Cardiac fibroblast (primary cell): ENCODE data around the gene PIGU.
"Not testable (repeated sequence)": the region's sequence is repeated elsewhere in the genome, so short reads cannot be mapped to it uniquely, and the experiment has no call there.

Experiments
- DNase-seq, 2 donors: peaks; one replicate each; pipeline versions ENCODE4 v3.0.0 to v3.0.0-alpha.2; 2010; ENCODE audit warnings: low read depth in 2 of 2
- H3K4me3 ChIP-seq, 2 donors: replicated peaks in 1 of 2; 1 replicate in 1 of 2; 2 replicates in 1 of 2; pipeline ENCODE4 v1.5.1; 2011; ENCODE audit warnings: low read depth in 2 of 2, low read length in 2 of 2, mild to moderate bottlenecking in 2 of 2, moderate library complexity in 1 of 2
- TF ChIP-seq, protein P1 (sequence below): IDR thresholded peaks from one replicate; pipeline ENCODE4 v1.5.1; 2011; ENCODE audit warnings: low read depth, mild to moderate bottlenecking, low read length, inconsistent platforms

PIGU gene

DNA sequence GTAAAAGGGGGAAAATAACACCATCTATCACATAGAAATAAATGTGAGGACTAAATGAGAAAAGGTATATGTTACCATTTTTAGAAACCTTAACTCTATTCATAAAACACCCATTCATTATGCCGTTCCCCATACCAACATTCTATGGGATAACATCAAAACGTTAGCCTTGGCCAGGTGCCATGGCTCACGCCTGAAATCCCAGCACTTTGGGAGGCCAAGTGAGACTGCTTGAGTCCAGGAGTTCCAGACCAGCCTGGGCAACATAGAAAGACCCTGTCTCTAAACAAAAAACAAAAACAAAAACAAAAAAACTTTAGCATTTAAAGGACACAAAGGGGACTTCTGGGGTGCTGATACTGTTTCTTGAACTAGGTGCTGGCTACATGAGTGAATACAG is 1.3 kb downstream of the PIGU start:
- DNase-seq, result no peak
- TF ChIP-seq, protein P1, sequence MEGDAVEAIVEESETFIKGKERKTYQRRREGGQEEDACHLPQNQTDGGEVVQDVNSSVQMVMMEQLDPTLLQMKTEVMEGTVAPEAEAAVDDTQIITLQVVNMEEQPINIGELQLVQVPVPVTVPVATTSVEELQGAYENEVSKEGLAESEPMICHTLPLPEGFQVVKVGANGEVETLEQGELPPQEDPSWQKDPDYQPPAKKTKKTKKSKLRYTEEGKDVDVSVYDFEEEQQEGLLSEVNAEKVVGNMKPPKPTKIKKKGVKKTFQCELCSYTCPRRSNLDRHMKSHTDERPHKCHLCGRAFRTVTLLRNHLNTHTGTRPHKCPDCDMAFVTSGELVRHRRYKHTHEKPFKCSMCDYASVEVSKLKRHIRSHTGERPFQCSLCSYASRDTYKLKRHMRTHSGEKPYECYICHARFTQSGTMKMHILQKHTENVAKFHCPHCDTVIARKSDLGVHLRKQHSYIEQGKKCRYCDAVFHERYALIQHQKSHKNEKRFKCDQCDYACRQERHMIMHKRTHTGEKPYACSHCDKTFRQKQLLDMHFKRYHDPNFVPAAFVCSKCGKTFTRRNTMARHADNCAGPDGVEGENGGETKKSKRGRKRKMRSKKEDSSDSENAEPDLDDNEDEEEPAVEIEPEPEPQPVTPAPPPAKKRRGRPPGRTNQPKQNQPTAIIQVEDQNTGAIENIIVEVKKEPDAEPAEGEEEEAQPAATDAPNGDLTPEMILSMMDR, result no peak
- no peak overlapping the region for H3K4me3 ChIP-seq

DNA sequence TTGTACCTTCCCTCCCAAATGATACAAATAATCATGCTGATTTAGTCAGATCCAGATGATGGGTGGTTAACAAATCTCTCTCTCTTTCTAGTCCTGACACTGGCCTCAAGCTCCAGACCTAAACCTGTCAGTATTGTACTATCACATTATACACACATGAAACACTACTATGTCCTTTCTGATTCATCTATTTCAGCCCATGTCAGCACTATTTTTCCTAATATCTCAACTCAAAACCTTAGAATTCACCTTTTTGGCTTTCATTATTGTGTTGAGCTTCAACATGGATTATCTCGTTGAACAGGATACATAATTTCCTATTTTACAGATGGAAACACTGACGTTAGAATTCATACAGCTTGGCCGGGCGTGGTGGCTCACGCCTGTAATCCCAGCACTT is 3.5 kb downstream of the PIGU start:
- no peak overlapping the region for H3K4me3 ChIP-seq
- TF ChIP-seq, protein P1, result no peak
- no peak for DNase-seq

DNA sequence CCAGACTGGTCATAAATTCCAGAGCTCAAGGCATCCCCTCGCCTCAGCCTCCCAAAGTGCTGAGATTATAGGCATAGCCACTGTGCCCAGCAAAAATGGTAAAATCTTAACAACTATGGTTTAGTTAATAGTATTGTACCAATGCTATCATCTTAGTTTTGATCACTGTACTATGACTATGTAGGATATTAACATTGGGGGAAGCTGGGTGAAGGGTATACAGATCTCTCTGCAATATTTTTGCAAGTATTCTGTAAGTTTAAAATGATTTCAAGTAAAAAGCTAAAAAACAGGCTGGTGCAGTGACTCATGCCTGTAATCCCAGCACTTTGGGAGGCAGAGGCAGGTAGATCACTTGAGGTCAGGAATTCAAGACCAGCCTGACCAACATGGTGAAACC is 7.8 kb downstream of the PIGU start:
- DNase-seq, result no peak
- TF ChIP-seq, protein P1, result no peak
- no peak overlapping the region for H3K4me3 ChIP-seq

DNA sequence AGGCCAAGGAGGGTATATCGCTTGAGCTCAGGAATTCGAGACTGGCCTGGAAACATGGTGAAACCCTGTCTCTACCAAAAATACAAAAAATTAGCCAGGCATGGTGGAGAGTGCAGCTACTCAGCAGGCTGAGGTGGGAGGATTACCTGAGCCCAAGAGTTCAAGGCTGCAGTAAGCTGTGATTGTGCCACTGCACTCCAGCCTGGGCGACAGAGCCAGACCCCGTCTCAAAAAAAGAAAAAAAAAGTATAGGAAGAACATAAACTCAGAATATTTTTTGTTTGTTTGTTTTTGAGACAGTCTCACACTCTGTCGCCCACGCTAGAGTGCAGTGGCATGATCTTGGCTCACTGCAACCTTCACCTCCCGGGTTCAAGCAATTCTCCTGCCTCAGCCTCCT is 12.1 kb downstream of the PIGU start:
- H3K4me3 ChIP-seq, DNase-seq: not testable (repeated sequence)

DNA sequence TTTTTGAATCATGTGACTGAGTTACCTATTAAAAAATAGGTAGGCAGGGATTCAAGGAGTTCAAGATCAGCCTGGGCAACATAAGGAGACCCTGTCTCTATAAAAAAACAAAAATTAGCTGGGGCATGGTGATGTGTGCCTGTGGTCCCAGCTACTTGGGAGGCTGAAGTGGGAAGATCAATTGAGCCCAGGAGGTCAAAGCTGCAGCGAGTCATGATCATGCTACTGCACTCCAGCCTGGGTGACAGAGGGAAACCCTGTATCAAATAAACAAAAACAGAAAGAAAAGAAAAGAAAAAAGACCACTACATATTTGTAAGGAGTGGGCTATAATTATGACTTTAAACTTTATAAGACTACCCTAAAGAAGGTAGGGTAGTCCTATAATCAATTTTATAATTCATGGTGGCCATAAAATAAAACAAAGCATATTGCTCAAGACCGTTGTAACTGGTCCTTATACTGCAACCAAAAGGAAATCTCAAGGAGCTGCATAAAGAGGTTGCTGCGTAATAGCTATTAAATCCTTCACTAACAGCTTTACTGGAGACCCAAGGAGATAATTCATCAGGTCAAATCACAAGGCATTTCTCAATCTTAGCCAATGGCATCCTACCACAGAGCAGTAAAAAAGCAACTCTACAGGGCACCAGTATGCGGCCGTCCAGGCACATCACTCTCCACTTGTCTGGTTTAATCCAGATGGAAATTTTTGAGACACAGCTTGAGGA is 13.5 kb downstream of the PIGU start:
- DNase-seq, result no peak
- TF ChIP-seq, protein P1, result no peak
- H3K4me3 ChIP-seq, result no peak overlapping the region

DNA sequence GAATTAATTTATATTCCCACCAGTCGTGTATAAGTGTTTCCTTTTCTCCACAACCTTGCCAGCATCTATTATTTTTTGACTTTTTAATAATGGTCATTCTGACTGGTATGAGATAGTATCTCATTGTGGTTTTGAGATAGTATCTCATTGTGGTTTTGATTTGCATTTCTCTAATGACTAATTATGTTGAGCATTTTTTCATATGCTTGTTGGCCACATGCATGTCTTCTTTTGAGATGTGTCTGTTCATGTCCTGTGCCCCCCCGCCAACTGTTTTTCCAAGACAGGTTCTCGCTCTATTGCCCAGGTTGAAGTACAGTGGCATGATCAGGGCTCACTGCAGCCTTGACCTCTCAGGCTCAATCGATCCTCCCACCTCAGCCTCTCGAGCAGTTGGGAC is 15.1 kb downstream of the PIGU start:
- not testable (repeated sequence) for DNase-seq, H3K4me3 ChIP-seq

DNA sequence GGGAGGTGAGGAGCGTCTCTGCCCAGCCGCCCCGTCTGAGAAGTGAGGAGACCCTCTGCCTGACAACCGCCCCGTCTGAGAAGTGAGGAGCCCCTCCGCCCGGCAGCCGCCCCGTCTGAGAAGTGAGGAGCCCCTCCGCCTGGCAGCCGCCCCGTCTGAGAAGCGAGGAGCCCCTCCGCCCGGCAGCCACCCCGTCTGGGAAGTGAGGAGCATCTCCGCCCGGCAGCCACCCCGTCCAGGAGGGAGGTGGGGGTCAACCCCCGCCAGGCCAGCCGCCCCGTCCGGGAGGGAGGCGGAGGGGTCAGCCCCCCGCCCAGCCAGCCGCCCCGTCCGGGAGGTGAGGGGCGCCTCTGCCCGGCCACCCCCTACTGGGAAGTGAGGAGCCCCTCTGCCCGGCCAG is 18.2 kb downstream of the PIGU start:
- not testable (repeated sequence) for DNase-seq, H3K4me3 ChIP-seq

DNA sequence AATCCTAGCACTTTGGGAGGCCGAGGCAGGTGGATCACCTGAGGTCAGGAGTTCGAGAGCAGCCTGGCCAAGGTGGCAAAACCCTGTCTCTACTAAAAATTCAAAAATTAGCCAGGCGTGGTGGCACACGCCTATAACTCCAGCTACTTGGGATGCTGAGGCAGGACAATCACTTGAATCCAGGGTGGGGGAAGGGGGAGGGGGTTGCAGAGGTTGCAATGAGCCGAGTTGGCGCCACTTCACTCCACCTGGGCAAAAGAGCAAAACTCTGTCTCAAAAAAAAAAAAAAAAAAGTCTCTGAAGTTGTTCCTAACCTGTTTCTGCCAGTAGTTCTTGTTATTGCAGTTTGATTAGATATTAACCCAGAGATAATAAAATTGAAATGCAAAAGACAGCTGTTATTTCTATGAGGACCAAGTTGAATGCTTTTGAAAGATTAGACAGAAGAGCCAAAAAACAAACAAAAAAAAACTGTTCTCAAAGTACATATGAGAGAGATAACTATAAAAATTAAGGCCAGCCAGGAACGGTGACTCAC is 22.6 kb downstream of the PIGU start:
- no peak for DNase-seq
- no peak overlapping the region for H3K4me3 ChIP-seq
- TF ChIP-seq, protein P1, result no peak
